ENCODE data around the gene HOXC9. TPM values are rescaled to one million over a fixed set of nuclear protein-coding genes. Genes with fewer than 3 reads are reported as not detected.
A peak's percentile ranks its signal among the peaks of the same experiment; 100 is the strongest.

HOXC9 gene
- polyA plus RNA-seq, 4 donors, result 15.7 to 31.8 (median 27.1) TPM

GRCh38 chr12:54011665-54012532, 11.9 kb downstream of the HOXC9 start:
- no peak for DNase-seq (ENCODE audit: low read depth in 4 of 4, low spot score in 3 of 4)

GRCh38 chr12:54012631-54013409, 12.9 kb downstream of the HOXC9 start:
- no peak for DNase-seq (ENCODE audit: low read depth in 4 of 4, low spot score in 3 of 4)

- no peak for DNase-seq (ENCODE audit: low read depth in 4 of 4, low spot score in 3 of 4)
These were observed 14.5 kb downstream of the HOXC9 start for GRCh38 chr12:54014377-54015017.

GRCh38 chr12:54015018-54015931, 15.3 kb downstream of the HOXC9 start:
- no peak for DNase-seq (ENCODE audit: low read depth in 4 of 4, low spot score in 3 of 4)

GRCh38 chr12:54016051-54016450, 16.1 kb downstream of the HOXC9 start:
- no peak for DNase-seq (ENCODE audit: low read depth in 4 of 4, low spot score in 3 of 4)

GRCh38 chr12:54016478-54016964, 16.6 kb downstream of the HOXC9 start:
- DNase-seq (ENCODE audit: low read depth in 4 of 4, low spot score in 3 of 4), result peak in 1 of 4 donors; percentile 91

- DNase-seq (ENCODE audit: low read depth in 4 of 4, low spot score in 3 of 4), result no peak
These were observed 17.2 kb downstream of the HOXC9 start for GRCh38 chr12:54017027-54017788.

- DNase-seq (ENCODE audit: low read depth in 4 of 4, low spot score in 3 of 4), result peak in 1 of 4 donors; percentile 79
These were observed 18.0 kb downstream of the HOXC9 start for GRCh38 chr12:54017878-54018467.

GRCh38 chr12:54018468-54018984, 18.6 kb downstream of the HOXC9 start:
- no peak for DNase-seq (ENCODE audit: low read depth in 4 of 4, low spot score in 3 of 4)

- no peak for DNase-seq (ENCODE audit: low read depth in 4 of 4, low spot score in 3 of 4)
These were observed 19.3 kb downstream of the HOXC9 start for GRCh38 chr12:54019091-54019811.

GRCh38 chr12:54019924-54020590, 20.1 kb downstream of the HOXC9 start:
- DNase-seq (ENCODE audit: low read depth in 4 of 4, low spot score in 3 of 4), result no peak

GRCh38 chr12:54020591-54021405, 20.8 kb downstream of the HOXC9 start:
- DNase-seq (ENCODE audit: low read depth in 4 of 4, low spot score in 3 of 4), result no peak

GRCh38 chr12:54021432-54022013, 21.6 kb downstream of the HOXC9 start:
- DNase-seq (ENCODE audit: low read depth in 4 of 4, low spot score in 3 of 4), result no peak

GRCh38 chr12:54022960-54023884, 23.3 kb downstream of the HOXC9 start:
- no peak for DNase-seq (ENCODE audit: low read depth in 4 of 4, low spot score in 3 of 4)

- no peak for DNase-seq (ENCODE audit: low read depth in 4 of 4, low spot score in 3 of 4)
These were observed 24.2 kb downstream of the HOXC9 start for GRCh38 chr12:54024127-54024526.

Data from left renal pelvis (tissue), 4 donors.